GM11168 (cell line): Measurements from ENCODE around the gene ADAM12.

Experiments used
- in situ Hi-C: fragments of 300-500 bp; cut with MboI; formaldehyde crosslinking; loops from one replicate; pipeline ENCODE4 v1.12.0; 2022; ENCODE audit warnings: low sequenced_read_pairs; ENCODE audit not compliant: unreplicated experiment

Gene ADAM12

GRCh38 chr10:126243971-126244370 is 144.3 kb downstream of the ADAM12 start:
- in situ Hi-C loops = no loop called here

- in situ Hi-C loops = no loop called here
These were observed 145.0 kb downstream of the ADAM12 start for GRCh38 chr10:126243306-126243705.

- in situ Hi-C loops = no loop called here
These were observed 145.6 kb downstream of the ADAM12 start for GRCh38 chr10:126242397-126243260.

- in situ Hi-C loops = no loop called here
These were observed 147.8 kb downstream of the ADAM12 start for GRCh38 chr10:126240483-126240882.

- in situ Hi-C loops = no loop called here
These were observed 148.4 kb downstream of the ADAM12 start for GRCh38 chr10:126239844-126240243.

GRCh38 chr10:126235979-126236851 is 152.1 kb downstream of the ADAM12 start:
- in situ Hi-C loops = no loop called here

GRCh38 chr10:126235091-126235978 is 152.9 kb downstream of the ADAM12 start:
- in situ Hi-C loops = no loop called here

GRCh38 chr10:126234630-126235029 is 153.6 kb downstream of the ADAM12 start:
- in situ Hi-C loops = no loop called here

- in situ Hi-C loops = no loop called here
These were observed 154.8 kb downstream of the ADAM12 start for GRCh38 chr10:126233182-126234148.

GRCh38 chr10:126230587-126230986 is 157.7 kb downstream of the ADAM12 start:
- in situ Hi-C loops = no loop called here

GRCh38 chr10:126229686-126230085 is 158.6 kb downstream of the ADAM12 start:
- in situ Hi-C loops = no loop called here

- in situ Hi-C loops = no loop called here
These were observed 160.5 kb downstream of the ADAM12 start for GRCh38 chr10:126227762-126228134.

- in situ Hi-C loops = no loop called here
These were observed 161.1 kb downstream of the ADAM12 start for GRCh38 chr10:126226988-126227761.

- in situ Hi-C loops = no loop called here
These were observed 162.1 kb downstream of the ADAM12 start for GRCh38 chr10:126226205-126226604.

- in situ Hi-C loops = no loop called here
These were observed 162.6 kb downstream of the ADAM12 start for GRCh38 chr10:126225672-126226008.

- in situ Hi-C loops = no loop called here
These were observed 163.2 kb downstream of the ADAM12 start for GRCh38 chr10:126224967-126225671.

GRCh38 chr10:126223512-126224067 is 164.7 kb downstream of the ADAM12 start:
- in situ Hi-C loops = no loop called here
